HepG2 (cell line): ENCODE data around the gene MLLT10. TPM values are rescaled to one million over a fixed set of nuclear protein-coding genes. Genes with fewer than 3 reads are reported as not detected.

Experiments
- ARHGAP35 ChIP-seq: sonication (generic); formaldehyde crosslinking; IDR thresholded peaks from 2 replicates; pipeline ENCODE4 v1.9.0; 2022; ENCODE audit warnings: mild to moderate bottlenecking, inconsistent platforms, moderate library complexity, missing genetic modification reagents, borderline replicate concordance
- ATF7-NPFF ChIP-seq: sonication (generic); formaldehyde crosslinking; IDR thresholded peaks from 2 replicates; pipeline ENCODE4 v1.8.1; 2023; ENCODE audit warnings: mild to moderate bottlenecking, low read depth, missing genetic modification reagents, moderate library complexity
- BRCA1 ChIP-seq: sonication (generic); formaldehyde crosslinking; IDR thresholded peaks from 2 replicates; pipeline ENCODE4 v1.4.0; 2020; ENCODE audit warnings: missing genetic modification reagents
- FOXC1 ChIP-seq: sonication (generic); formaldehyde crosslinking; IDR thresholded peaks from 2 replicates; pipeline ENCODE4 v1.8.0; 2022; ENCODE audit warnings: mild to moderate bottlenecking, missing genetic modification reagents, borderline replicate concordance
- HCFC1 ChIP-seq: fragments of 150-350 bp; IDR thresholded peaks from 2 replicates; pipeline ENCODE4 v1.6.1; 2014; ENCODE audit warnings: low read depth, low read length
- HDAC2 ChIP-seq: sonication (generic); formaldehyde crosslinking; IDR thresholded peaks from 2 replicates; pipeline ENCODE4 v1.4.0; 2020; ENCODE audit warnings: missing genetic modification reagents
- HNRNPLL ChIP-seq: fragments of 200-400 bp; formaldehyde crosslinking; IDR thresholded peaks from 2 replicates; pipeline ENCODE4 v1.6.1; 2017; ENCODE audit warnings: mild to moderate bottlenecking, low read depth, low read length; ENCODE audit not compliant: poor library complexity, severe bottlenecking
- JDP2 ChIP-seq: sonication (generic); formaldehyde crosslinking; IDR thresholded peaks from 2 replicates; pipeline ENCODE4 v1.8.1; 2022; ENCODE audit warnings: missing genetic modification reagents, borderline replicate concordance
- MTA3 ChIP-seq: sonication (generic); formaldehyde crosslinking; IDR thresholded peaks from 2 replicates; pipeline ENCODE4 v1.4.0; 2020; ENCODE audit warnings: missing genetic modification reagents
- MXI1 ChIP-seq: IDR thresholded peaks from 3 replicates; pipeline ENCODE4 v1.6.1; 2012; ENCODE audit warnings: low read depth, low read length, inconsistent platforms, borderline replicate concordance
- U2AF1 ChIP-seq: fragments of 200-400 bp; formaldehyde crosslinking; optimal IDR thresholded peaks from 2 replicates; pipeline ENCODE3; 2017; ENCODE audit warnings: mild to moderate bottlenecking, low read depth, low read length
- XBP1 ChIP-seq: sonication (generic); formaldehyde crosslinking; IDR thresholded peaks from 2 replicates; pipeline ENCODE4 v1.5.0; 2020; ENCODE audit warnings: missing genetic modification reagents
- YEATS4 ChIP-seq: sonication (generic); formaldehyde crosslinking; IDR thresholded peaks from 2 replicates; pipeline ENCODE4 v1.4.0; 2020; ENCODE audit warnings: missing genetic modification reagents, borderline replicate concordance
- ZBTB1 ChIP-seq: sonication (generic); formaldehyde crosslinking; IDR thresholded peaks from 2 replicates; pipeline ENCODE4 v1.4.0; 2020; ENCODE audit warnings: missing genetic modification reagents, borderline replicate concordance
- ZFYVE20 ChIP-seq: sonication (generic); formaldehyde crosslinking; IDR thresholded peaks from 2 replicates; pipeline ENCODE4 v1.8.0; 2023; ENCODE audit warnings: low read depth, mild to moderate bottlenecking, moderate library complexity, missing genetic modification reagents, borderline replicate concordance
- ZNF256 ChIP-seq: sonication (generic); formaldehyde crosslinking; conservative IDR thresholded peaks from 2 replicates; pipeline ENCODE4 v1.4.0; 2020; ENCODE audit warnings: missing genetic modification reagents
- ZNF530 ChIP-seq: sonication (generic); formaldehyde crosslinking; IDR thresholded peaks from 2 replicates; pipeline ENCODE4 v1.5.0; 2020; ENCODE audit warnings: low read depth, mild to moderate bottlenecking, missing genetic modification reagents
- polyA plus RNA-seq, 8 experiments: library from polyadenylated mRNA; depleted of rRNA in 3 of 8; stranded (reverse) in 7 of 8; unstranded in 1 of 8; fragments of >200 nt; fragmentation: Illumina TruSeq in 4 of 8; extraction: Trizol in 4 of 8; gene quantifications; 2 replicates each; pipeline versions ENCODE4 v1.2.1 to v1.2.3, GENCODE V29; 2011 to 2016; ENCODE audit warnings: low read depth in 4 of 8, missing spikeins in 1 of 8, mixed read lengths in 1 of 8; ENCODE audit not compliant: insufficient read depth in 1 of 8
- total RNA-seq, 5 experiments: library from RNA; depleted of rRNA; stranded (reverse); fragments of >200 nt; fragmentation: Illumina TruSeq; extraction: Trizol; gene quantifications; 2 replicates each; pipeline ENCODE4 v1.2.3, GENCODE V29; 2016; ENCODE audit warnings: low read depth in 1 of 5
- TF ChIP-seq, protein P1 (sequence below): sonication (generic); formaldehyde crosslinking; IDR thresholded peaks from 2 replicates; pipeline ENCODE4 v1.5.1; 2020; ENCODE audit warnings: missing genetic modification reagents, mild to moderate bottlenecking, borderline replicate concordance
- TF ChIP-seq, protein P2 (sequence below): IDR thresholded peaks from 2 replicates; pipeline ENCODE4 v1.4.0; 2020; ENCODE audit warnings: mild to moderate bottlenecking, missing genetic modification reagents
- TF ChIP-seq, protein P3 (sequence below): sonication (generic); formaldehyde crosslinking; IDR thresholded peaks from 2 replicates; pipeline ENCODE4 v1.4.0; 2020; ENCODE audit warnings: mild to moderate bottlenecking, missing genetic modification reagents, borderline replicate concordance

Gene MLLT10
- total and polyA plus RNA-seq, 2 of the 13 experiments (the other 11 are each of a cell fraction or from before 2014, with no cell fraction given): 51.3 to 84.1 TPM

DNA sequence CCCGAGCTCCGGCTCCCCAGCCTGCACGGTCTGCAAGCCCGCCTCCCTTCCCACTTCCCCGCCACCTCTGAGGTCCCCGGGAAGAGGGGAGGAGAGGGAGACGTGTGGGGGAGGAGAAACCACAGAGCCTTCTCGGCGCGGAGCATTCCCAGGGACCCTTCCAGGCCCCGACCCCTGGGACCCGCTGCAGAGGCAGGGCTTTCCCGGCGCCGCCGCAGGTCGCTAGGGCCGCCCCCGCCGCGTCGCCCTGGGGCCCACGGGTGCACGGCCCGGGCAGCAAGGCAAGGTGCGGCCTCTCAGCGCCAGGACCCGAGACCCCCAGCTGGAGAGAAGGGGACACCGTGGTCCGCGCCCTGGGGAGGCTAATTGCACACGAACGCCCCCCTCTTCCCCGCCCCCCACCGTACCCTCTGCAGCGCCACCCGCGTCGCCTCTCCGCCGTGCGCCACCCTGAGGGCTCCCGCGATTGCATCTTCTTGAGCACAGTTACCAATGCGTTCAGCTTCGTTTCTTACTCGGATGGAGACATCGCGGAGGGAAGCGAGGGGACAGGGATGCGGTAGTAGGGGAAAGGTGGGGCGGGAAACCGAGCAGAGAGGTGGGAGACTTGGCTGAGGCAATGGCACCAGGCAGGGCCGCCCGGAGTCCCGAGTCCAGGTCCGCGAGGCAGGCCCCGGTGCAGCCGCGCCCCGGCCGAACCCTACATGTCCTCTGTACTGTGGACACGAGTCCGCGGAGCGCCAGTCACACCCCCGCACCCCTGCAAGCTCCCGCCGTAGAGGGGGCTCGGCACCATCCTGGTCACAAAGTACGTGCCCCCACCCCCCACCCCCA is 37.5 kb upstream of the MLLT10 start (continued):
- TF ChIP-seq ZBTB1 (CRISPR knock-in tag): no peak
- no peak for TF ChIP-seq U2AF1
- TF ChIP-seq, protein P1, sequence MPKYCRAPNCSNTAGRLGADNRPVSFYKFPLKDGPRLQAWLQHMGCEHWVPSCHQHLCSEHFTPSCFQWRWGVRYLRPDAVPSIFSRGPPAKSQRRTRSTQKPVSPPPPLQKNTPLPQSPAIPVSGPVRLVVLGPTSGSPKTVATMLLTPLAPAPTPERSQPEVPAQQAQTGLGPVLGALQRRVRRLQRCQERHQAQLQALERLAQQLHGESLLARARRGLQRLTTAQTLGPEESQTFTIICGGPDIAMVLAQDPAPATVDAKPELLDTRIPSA (CRISPR knock-in tag): peak; percentile 71; the same call in 1 of the 2 replicates
- no peak for TF ChIP-seq ARHGAP35 (CRISPR knock-in tag)
- TF ChIP-seq ATF7-NPFF (CRISPR knock-in tag): no peak; the same call in none of the 2 replicates
- no peak for TF ChIP-seq MTA3
- TF ChIP-seq ZFYVE20 (CRISPR knock-in tag): no peak
- TF ChIP-seq, protein P2, sequence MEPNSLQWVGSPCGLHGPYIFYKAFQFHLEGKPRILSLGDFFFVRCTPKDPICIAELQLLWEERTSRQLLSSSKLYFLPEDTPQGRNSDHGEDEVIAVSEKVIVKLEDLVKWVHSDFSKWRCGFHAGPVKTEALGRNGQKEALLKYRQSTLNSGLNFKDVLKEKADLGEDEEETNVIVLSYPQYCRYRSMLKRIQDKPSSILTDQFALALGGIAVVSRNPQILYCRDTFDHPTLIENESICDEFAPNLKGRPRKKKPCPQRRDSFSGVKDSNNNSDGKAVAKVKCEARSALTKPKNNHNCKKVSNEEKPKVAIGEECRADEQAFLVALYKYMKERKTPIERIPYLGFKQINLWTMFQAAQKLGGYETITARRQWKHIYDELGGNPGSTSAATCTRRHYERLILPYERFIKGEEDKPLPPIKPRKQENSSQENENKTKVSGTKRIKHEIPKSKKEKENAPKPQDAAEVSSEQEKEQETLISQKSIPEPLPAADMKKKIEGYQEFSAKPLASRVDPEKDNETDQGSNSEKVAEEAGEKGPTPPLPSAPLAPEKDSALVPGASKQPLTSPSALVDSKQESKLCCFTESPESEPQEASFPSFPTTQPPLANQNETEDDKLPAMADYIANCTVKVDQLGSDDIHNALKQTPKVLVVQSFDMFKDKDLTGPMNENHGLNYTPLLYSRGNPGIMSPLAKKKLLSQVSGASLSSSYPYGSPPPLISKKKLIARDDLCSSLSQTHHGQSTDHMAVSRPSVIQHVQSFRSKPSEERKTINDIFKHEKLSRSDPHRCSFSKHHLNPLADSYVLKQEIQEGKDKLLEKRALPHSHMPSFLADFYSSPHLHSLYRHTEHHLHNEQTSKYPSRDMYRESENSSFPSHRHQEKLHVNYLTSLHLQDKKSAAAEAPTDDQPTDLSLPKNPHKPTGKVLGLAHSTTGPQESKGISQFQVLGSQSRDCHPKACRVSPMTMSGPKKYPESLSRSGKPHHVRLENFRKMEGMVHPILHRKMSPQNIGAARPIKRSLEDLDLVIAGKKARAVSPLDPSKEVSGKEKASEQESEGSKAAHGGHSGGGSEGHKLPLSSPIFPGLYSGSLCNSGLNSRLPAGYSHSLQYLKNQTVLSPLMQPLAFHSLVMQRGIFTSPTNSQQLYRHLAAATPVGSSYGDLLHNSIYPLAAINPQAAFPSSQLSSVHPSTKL: no peak
- TF ChIP-seq FOXC1: 0 out of 2 replicates have a peak, but pooled peaks have one; percentile 77
- TF ChIP-seq MXI1: no peak
- peak; percentile 37 for TF ChIP-seq YEATS4 (CRISPR knock-in tag)
- TF ChIP-seq HNRNPLL: no peak
- TF ChIP-seq HDAC2 (CRISPR knock-in tag): no peak; the same call in 1 of the 2 replicates
- no peak for TF ChIP-seq BRCA1 (CRISPR knock-in tag)
- TF ChIP-seq XBP1 (CRISPR knock-in tag): no peak; the same call in 1 of the 2 replicates
- no peak for TF ChIP-seq HCFC1
- no peak for TF ChIP-seq ZNF256 (CRISPR knock-in tag)
- TF ChIP-seq JDP2: no peak
- 0 out of 2 replicates have a peak, but pooled peaks have one; percentile 34 for TF ChIP-seq ZNF530 (CRISPR knock-in tag)
- TF ChIP-seq, protein P3, sequence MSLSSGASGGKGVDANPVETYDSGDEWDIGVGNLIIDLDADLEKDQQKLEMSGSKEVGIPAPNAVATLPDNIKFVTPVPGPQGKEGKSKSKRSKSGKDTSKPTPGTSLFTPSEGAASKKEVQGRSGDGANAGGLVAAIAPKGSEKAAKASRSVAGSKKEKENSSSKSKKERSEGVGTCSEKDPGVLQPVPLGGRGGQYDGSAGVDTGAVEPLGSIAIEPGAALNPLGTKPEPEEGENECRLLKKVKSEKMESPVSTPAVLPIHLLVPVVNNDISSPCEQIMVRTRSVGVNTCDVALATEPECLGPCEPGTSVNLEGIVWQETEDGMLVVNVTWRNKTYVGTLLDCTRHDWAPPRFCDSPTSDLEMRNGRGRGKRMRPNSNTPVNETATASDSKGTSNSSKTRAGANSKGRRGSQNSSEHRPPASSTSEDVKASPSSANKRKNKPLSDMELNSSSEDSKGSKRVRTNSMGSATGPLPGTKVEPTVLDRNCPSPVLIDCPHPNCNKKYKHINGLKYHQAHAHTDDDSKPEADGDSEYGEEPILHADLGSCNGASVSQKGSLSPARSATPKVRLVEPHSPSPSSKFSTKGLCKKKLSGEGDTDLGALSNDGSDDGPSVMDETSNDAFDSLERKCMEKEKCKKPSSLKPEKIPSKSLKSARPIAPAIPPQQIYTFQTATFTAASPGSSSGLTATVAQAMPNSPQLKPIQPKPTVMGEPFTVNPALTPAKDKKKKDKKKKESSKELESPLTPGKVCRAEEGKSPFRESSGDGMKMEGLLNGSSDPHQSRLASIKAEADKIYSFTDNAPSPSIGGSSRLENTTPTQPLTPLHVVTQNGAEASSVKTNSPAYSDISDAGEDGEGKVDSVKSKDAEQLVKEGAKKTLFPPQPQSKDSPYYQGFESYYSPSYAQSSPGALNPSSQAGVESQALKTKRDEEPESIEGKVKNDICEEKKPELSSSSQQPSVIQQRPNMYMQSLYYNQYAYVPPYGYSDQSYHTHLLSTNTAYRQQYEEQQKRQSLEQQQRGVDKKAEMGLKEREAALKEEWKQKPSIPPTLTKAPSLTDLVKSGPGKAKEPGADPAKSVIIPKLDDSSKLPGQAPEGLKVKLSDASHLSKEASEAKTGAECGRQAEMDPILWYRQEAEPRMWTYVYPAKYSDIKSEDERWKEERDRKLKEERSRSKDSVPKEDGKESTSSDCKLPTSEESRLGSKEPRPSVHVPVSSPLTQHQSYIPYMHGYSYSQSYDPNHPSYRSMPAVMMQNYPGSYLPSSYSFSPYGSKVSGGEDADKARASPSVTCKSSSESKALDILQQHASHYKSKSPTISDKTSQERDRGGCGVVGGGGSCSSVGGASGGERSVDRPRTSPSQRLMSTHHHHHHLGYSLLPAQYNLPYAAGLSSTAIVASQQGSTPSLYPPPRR (CRISPR knock-in tag): no peak; the same call in 1 of the 2 replicates
